Hepatocyte (in vitro differentiated cells): ENCODE results near the gene MAN1C1. TPM values are rescaled to one million over a fixed set of nuclear protein-coding genes. Genes with fewer than 3 reads are reported as not detected.
A peak's percentile ranks its signal among the peaks of the same experiment; 100 is the strongest.

Experiments
- DNase-seq: peaks from one replicate; pipeline ENCODE4 v3.0.0-alpha.2; 2016; ENCODE audit warnings: low spot score
- H2AFZ ChIP-seq: fragments of 200-600 bp; sonication (generic); 2 replicates; pipeline ENCODE4 v1.6.0; 2016; ENCODE audit warnings: antibody characterized with exemption, mild to moderate bottlenecking
- H3K27ac ChIP-seq: fragments of 200-600 bp; sonication (generic); 2 replicates; pipeline ENCODE4 v1.5.1; 2016; ENCODE audit warnings: mild to moderate bottlenecking
- H3K27me3 ChIP-seq: fragments of 200-600 bp; sonication (generic); 2 replicates; pipeline ENCODE4 v1.6.1; 2016
- H3K36me3 ChIP-seq: fragments of 200-600 bp; sonication (generic); replicated peaks from 2 replicates; pipeline ENCODE4 v1.5.1; 2016; ENCODE audit warnings: low read depth; ENCODE audit not compliant: insufficient read depth
- H3K4me1 ChIP-seq: fragments of 200-600 bp; sonication (generic); 2 replicates; pipeline ENCODE4 v1.5.1; 2016; ENCODE audit warnings: mild to moderate bottlenecking, moderate library complexity; ENCODE audit not compliant: insufficient read depth
- H3K4me2 ChIP-seq: fragments of 200-600 bp; sonication (generic); 2 replicates; pipeline ENCODE4 v1.6.0; 2016
- H3K4me3 ChIP-seq: fragments of 200-600 bp; sonication (generic); 2 replicates; pipeline ENCODE4 v1.5.1; 2016; ENCODE audit warnings: mild to moderate bottlenecking
- H3K79me2 ChIP-seq: fragments of 200-600 bp; sonication (generic); 2 replicates; pipeline ENCODE4 v1.6.0; 2017; ENCODE audit warnings: mild to moderate bottlenecking
- H3K9me2 ChIP-seq: fragments of 200-600 bp; sonication (generic); replicated peaks from 2 replicates; pipeline ENCODE4 v1.6.0; 2017; ENCODE audit warnings: mild to moderate bottlenecking; ENCODE audit not compliant: insufficient read depth
- H3K9me3 ChIP-seq: fragments of 200-600 bp; sonication (generic); 2 replicates; pipeline ENCODE4 v1.5.1; 2016; ENCODE audit warnings: low read depth, mild to moderate bottlenecking
- H4K20me1 ChIP-seq: fragments of 200-600 bp; sonication (generic); 2 replicates; pipeline ENCODE4 v1.6.0; 2016; ENCODE audit warnings: mild to moderate bottlenecking; ENCODE audit not compliant: insufficient read depth, poor library complexity, severe bottlenecking
- CTCF ChIP-seq: fragments of 200-600 bp; sonication (generic); IDR thresholded peaks from 2 replicates; pipeline ENCODE4 v1.5.1; 2016; ENCODE audit warnings: antibody characterized with exemption, mild to moderate bottlenecking; ENCODE audit not compliant: poor library complexity
- EZH2 ChIP-seq: fragments of 200-600 bp; sonication (generic); IDR thresholded peaks from 2 replicates; pipeline ENCODE4 v1.6.1; 2016; ENCODE audit warnings: antibody characterized with exemption, mild to moderate bottlenecking, borderline replicate concordance
- EZH2phosphoT487 ChIP-seq: fragments of 200-600 bp; sonication (generic); IDR thresholded peaks from one replicate; pipeline ENCODE4 v1.6.1; 2018; ENCODE audit warnings: antibody characterized with exemption, mild to moderate bottlenecking, low read depth, moderate library complexity; ENCODE audit not compliant: unreplicated experiment, severe bottlenecking
- WGBS: methylation state at CpG from one replicate; pipeline ENCODE4 v1.1.6; 2016; ENCODE audit warnings: low lambda C conversion rate; ENCODE audit errors: missing lambda C conversion rate; 5-methylcytosine and 5-hydroxymethylcytosine counted together
- polyA plus RNA-seq: library from polyadenylated mRNA; unstranded; fragments of >200 nt; fragmentation: Nextera tagmentation; extraction: Ambion mirVana; gene quantifications from 2 replicates; pipeline ENCODE4 v1.2.1, GENCODE V29; 2016
- total RNA-seq: library from RNA; depleted of rRNA; stranded (reverse); fragments of >200 nt; gene quantifications from 2 replicates; pipeline ENCODE4 v1.2.3, GENCODE V29; 2014

MAN1C1 gene
- total and polyA plus RNA-seq, 2 experiments from 2014 or later: 20.6 to 29.3 TPM

GRCh38 chr1:25787760-25788166, 171.2 kb downstream of the MAN1C1 start:
- no peak overlapping the region for H3K27ac ChIP-seq

GRCh38 chr1:25790472-25790871, 173.9 kb downstream of the MAN1C1 start:
- Histone ChIP-seq H3K27me3 (no peaks in the 10 kb centered on the region), H3K4me3 (no peak overlapping the region), H3K79me2 (no peaks in the 10 kb centered on the region), H4K20me1 (no peaks in the 10 kb centered on the region), H3K4me1 (peaks cover 14% of the 10 kb centered on the region), H3K4me2 (no peak overlapping the region), H3K9me3 (no peaks in the 10 kb centered on the region), H2AFZ (no peak overlapping the region), H3K36me3 (no peaks in the 10 kb centered on the region), H3K9me2 (no peaks in the 10 kb centered on the region), H3K27ac (no peak overlapping the region)
- no peak for DNase-seq
- TF ChIP-seq EZH2phosphoT487 (no peak), EZH2 (no peak), CTCF (no peak)
- 91% methylated on average over 6 of the region's 6 CpGs for WGBS

More at GRCh38 chr1:25787760-25788166, 171.2 kb downstream of the MAN1C1 start:
- H3K4me2 ChIP-seq: no peak overlapping the region
- no peak overlapping the region for H2AFZ ChIP-seq
- H3K9me3 ChIP-seq: no peaks in the 10 kb centered on the region
- no peaks in the 10 kb centered on the region for H3K9me2 ChIP-seq
- no peaks in the 10 kb centered on the region for H3K36me3 ChIP-seq
- H3K27me3 ChIP-seq: no peaks in the 10 kb centered on the region
- TF ChIP-seq CTCF (no peak), EZH2phosphoT487 (no peak), EZH2 (no peak)
- no peaks in the 10 kb centered on the region for H3K79me2 ChIP-seq
- no peak overlapping the region for H3K4me3 ChIP-seq
- no peak for DNase-seq
- H3K4me1 ChIP-seq: peaks cover 26% of the 10 kb centered on the region
- WGBS: 89% methylated on average over 5 of the region's 5 CpGs
- no peaks in the 10 kb centered on the region for H4K20me1 ChIP-seq

- 71% methylated on average over 4 of the region's 4 CpGs for WGBS
- Histone ChIP-seq H3K27ac (peak overlapping the region; percentile 25), H3K9me3 (no peaks in the 10 kb centered on the region), H3K27me3 (no peaks in the 10 kb centered on the region), H4K20me1 (no peaks in the 10 kb centered on the region), H3K4me1 (peaks cover 10% of the 10 kb centered on the region), H3K79me2 (no peaks in the 10 kb centered on the region), H3K9me2 (no peaks in the 10 kb centered on the region), H3K4me3 (no peak overlapping the region), H3K36me3 (no peaks in the 10 kb centered on the region), H2AFZ (no peak overlapping the region), H3K4me2 (no peak overlapping the region)
- no peak for DNase-seq
- no peak for TF ChIP-seq CTCF
- TF ChIP-seq EZH2phosphoT487: no peak
- no peak for TF ChIP-seq EZH2
These were observed 175.5 kb downstream of the MAN1C1 start for GRCh38 chr1:25792115-25792514.
